CD4-positive, alpha-beta T cell treated with Interleukin-1 beta for 1 hour (primary cell): ENCODE measurements around the gene LCP1.
"Not testable (repeated sequence)": the region's sequence is repeated elsewhere in the genome, so short reads cannot be mapped to it uniquely, and the experiment has no call there.

Source experiments
- DNase-seq, 2 donors: peaks; one replicate each; pipeline ENCODE4 v3.0.0-alpha.2; 2020 to 2022

The LCP1 gene

DNA sequence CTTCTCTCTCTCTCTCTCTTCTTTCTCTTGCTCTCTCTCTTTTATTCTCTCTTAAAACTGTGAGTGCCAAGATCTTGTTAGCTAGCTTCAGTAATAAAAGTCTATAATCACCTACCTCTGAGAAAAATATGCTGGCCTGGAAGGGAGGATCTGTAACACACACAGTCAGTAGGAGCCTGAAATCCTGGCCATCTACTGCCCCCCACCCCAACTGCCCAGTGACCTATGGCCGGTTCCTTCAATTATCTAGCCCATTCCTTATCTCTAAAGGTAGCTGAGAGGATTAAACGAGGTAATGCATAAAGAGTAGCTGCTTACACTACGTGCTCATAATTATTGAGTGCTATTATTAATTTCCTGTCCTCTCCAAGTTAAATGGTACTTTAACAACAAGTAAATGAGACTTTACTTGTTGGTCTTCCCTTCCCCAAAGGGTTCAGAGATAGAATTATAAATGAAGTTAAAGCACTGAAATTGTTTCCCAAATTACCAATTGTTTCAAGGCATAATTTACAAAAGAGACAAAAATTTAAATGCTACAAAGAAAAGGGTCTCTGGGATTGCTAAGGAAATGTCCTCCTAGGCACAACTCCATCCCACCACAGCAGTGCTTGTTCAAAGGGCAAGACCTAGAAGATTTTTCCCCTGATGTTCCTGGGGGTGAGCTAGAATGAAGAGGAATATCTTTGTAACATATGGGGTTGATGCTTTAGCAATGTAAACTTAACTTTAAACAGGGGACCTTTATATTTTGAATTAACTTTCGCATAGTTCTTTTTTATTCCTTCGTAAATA is 1.8 kb downstream of the LCP1 start:
- DNase-seq = no peak

DNA sequence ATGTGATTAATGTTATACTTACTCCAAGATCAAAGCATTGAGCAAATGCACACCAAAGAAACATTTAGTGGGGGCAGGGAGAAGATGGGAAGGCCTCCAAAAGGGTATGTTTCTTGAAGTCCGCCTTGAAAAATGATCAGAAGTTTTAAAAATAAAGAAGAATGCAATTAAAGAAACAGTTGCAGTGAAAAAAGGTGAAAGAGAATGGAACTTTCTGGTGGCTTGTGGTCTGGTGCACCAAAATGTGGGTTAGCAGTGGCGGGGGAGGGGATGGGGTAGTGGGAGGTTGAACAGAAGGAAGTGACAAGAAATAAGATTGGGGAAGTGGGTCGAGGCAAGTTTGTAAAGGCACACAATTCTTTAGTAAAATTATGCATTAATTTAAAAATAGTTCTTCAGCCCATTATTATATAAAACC is 2.5 kb downstream of the LCP1 start:
- DNase-seq = peak; percentile 75

DNA sequence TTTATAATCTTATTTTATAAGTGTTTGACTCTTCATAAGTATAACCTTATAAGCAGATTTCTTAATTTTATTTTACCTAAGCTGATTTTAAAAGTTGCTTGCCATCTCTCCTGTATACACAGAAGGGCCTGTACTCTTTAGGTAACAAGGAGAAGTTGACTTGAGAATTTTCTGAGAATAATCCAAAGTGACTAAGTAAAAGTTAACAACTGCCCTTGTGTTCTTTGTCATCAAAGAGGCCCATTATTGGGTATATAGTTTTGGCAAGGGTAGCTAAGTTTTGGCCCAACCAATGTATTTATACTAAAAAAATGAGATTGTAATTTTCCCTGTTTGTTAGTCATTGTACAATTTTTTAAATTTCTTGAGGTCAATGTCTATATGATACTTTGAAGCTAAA is 3.2 kb downstream of the LCP1 start:
- no peak for DNase-seq

DNA sequence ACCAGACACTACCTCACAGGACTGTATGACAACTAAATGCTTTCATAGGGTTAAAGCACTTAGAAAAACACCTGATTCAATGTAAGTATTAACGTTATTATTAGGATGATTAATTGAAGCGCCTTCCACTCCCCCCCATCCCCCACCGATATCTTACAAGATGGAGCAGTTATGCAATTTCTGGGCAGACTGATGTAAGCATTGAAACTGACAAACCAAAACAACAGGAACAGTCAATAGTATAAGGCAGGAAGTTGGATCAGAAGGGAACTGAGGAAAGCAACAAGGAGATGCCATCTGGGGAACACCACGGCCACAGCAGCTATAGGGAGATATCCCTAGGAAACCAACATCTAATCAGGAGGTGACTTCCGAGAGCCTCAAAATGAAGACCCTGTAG is 3.8 kb downstream of the LCP1 start:
- no peak for DNase-seq

DNA sequence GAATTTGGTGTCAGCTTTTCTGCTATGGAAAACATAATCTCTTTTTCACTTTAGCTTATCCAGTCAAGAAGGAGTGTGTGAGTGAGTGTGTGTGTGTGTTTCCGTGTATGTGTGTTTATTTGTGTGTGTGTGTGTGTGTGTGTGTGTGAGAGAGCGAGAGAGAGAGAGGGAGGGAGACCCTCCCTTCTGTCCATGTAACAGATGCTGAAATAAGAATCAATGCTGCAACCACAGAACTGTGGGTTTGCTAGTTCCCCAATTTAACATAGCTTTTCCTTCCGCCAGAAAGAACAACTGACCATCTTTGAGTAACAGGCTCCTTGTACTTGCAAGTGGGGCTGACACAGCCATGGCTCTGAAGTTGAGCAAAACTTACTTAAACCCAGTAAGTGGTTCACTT is 5.2 kb downstream of the LCP1 start:
- DNase-seq = peak; percentile 48 to 53

DNA sequence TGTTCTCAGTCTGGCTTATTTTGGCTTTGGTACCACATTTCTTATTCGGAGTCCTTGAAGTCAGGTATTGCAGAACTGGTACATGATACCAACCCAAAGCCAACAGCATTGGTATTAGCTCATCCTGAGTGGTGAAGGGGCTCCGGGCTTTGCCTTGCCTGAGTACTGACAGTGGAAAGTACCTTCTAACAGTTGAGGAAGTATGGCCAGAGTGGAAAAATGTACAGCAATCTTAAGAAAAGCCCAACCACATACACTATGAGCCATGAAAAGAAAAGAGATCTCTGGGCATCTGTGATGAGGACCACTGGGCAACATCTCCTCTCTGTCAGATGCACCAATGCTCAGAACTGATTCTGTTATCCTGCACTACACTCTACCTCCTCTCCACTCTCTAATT is 8.3 kb downstream of the LCP1 start:
- peak; percentile 59 to 62 for DNase-seq

DNA sequence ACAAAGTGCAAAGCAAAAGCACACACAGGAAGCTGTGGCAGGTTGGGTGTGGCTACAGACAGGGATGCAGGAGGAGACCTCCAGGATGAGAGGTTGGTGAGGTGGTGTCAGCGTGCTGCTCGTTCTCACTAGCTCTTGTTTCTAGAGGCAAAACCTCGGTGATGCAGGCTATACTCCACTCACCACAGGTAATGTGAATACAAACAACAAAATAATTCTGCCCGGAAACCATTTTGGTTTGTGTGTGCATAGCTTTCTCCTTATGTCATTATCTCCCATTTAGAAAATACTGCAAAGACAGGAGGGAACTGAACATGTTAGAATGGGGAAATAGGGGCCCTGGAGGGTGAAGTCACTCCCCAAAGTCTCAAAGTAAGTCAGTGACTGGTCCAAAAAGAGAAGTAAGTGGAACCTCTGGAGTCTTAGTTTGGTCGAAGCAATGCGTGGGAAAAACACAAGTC is 9.4 kb downstream of the LCP1 start:
- peak; percentile 64 to 72 for DNase-seq

DNA sequence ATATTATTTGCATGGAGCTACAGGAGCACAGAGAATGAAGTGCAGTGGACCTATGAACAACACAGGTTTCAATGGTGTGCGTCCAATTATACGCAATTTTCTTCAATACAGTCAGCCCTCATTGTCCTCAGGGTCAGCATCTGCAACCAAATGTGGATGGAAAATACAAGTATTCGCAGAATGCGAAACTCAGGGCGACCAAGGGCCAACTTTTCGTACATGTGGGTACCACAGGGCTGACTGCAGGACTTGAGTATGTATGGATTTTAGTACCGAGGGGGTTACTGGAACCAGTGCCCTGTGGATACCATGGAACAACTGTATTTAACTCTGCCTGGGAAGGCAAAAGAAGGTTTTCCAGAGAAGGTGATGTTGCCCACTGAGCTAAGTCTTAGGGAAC is 10.2 kb downstream of the LCP1 start:
- no peak for DNase-seq

DNA sequence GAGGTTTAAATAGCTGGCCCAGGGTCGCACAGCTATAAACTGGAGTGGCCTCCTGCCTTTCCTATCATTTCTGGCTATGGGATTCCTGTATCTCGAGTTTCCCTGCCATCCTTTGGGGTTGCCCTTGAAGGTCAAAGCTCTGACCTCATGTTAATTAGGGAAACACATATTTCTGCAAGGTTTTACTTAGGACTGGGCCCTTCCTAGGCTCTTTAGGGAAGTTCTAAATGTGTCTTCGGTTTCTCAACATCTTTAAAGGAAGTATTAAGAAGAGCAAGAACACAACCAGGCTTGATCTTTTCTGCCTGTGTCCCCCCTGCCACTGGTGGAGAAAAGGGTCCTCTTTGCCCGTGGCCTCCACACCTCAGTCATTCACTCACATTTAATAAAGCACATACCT is 10.8 kb downstream of the LCP1 start:
- no peak for DNase-seq

DNA sequence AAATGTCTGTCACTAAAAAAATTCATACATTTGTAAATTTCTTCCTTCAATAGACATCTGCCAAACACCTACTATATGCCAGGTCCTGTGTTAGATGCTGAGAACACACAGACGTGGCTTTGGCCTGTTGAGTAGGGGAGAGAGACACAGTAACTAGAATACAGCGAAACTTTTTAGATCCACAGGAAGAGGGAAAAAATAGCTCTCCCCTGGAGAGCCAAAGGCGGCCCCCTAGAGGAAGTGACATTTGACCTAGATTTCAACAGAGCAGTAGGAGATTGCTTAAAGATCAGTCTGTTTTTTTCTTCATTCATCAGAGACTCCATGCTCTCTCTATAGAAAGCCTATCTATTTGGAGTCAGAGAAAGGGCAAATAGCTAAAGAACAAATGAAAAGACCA is 11.3 kb downstream of the LCP1 start:
- DNase-seq = peak in 1 of 2 donors; percentile 62

DNA sequence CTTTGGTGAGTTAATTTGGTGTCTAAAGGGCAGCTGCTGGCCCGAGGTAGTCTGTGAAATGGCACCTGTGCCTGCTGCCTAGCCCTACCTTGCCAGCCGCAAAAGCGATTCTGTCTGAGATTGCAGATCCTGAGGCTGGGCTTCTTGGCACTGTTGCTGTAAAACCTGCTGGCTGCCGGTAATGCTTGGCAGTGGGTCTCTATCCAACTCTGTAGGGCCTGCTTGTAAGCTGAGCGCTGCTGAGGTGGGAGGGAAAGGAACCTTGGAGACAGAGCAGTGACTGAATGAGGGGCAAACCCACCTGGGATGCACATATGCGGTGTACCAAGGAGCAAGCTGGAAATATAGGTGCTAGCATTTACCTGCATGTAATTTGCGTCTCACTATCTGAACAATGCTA is 11.7 kb downstream of the LCP1 start:
- DNase-seq = peak in 1 of 2 donors; percentile 46

DNA sequence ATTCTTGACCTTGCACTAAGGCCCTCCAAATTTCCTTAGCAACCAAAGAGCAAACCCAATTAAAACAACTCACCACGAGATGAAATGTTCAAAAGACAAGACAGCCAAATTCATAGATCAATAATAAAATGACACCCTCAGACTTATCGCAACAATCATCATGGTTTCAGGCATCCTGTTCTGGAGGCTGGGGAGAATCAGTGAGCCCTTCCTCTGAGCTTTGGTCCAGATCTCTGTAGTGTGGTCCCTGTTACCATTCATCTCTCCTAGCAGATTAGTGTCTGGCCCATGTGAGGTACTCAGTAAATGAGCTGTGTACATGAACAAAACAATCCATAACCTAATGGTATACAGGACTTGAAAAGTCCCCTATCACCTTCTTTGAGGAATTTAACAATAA is 12.2 kb downstream of the LCP1 start:
- DNase-seq = peak in 1 of 2 donors; percentile 41

DNA sequence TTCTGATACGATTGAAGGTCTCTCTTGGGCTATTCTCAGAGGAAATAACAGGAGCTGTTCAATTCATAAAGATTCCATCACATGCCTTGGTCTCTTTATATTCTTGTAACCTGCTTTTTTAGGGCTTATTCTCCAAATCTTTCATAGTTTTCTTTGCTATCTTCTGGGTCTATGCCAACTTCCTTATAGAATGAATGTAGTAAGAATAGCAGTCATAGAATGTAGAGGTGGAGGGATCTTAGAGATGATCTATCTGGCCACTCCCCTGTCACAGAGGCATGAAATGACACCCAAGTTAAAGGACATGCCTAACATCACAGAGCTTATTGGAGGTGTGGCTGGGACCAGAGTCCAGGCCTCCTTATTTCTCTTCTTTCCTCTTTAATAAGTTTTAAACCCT is 13.2 kb downstream of the LCP1 start:
- no peak for DNase-seq

DNA sequence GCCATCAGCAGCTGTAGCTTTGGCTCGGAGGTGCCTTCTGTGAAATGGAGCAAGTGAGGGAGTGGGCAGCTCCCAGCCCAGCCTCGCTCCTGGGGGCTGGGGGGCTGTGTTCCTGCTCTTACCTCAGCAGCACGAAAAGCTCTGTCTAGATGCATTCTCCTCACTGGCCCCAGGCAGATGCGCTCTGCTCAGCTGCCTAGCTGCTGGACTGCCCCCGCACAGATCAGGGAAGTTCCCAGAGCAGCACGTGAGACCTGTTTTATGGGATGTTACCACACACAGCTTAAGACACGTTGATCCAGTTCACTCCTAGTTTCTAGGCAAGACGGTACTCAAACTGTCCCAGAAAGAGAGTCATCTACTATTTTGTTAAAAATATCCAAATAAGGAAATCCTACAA is 13.6 kb downstream of the LCP1 start:
- DNase-seq = peak; percentile 64 to 73

DNA sequence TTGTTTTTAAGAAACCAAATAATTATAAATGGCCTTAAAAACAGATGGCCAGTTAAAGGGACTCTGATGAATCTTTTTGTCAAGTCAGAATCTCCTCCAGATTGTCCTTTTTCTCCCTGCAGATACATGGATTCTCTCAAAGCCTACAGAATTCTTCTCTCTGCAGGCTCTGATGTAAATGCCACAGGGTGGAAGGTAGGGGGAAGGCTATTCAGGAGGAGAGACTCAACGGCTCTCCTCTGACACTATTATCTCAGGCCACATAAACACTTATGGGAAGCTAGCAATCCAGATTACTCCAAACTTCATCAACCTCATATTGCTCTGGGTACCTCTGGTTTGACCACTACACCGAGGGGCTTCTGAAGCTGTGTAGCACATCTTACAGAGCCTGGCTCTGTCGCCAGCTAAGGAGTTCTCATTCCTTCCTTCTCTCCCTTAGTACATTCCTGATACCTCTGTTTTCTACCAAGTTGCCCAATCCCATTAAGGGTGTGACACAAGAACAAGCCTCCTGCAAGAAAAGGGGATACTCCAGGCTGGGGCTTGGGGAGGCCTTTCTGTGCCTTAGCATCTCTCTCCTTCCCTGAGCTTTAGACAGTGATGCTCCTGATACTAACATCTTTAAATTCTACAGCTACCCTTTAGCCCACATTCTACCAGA is 14.9 kb downstream of the LCP1 start:
- no peak for DNase-seq

DNA sequence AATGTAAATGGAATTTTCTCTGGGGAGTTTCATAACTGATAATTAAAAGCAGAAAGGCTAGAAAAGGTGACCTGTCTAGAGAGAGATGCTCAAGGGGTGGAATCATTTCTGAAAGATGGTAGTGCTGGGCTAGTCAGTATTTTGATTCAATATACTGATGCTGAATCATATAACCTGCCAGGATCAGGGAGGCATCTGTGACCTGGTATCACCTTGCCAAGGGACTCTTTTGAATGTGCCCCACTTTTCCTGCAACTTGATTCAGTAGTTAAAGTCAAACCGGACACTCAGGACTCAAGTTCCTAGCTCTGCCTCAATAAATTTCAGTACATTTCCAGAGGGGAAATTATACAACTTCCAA is 15.8 kb downstream of the LCP1 start:
- DNase-seq = no peak

DNA sequence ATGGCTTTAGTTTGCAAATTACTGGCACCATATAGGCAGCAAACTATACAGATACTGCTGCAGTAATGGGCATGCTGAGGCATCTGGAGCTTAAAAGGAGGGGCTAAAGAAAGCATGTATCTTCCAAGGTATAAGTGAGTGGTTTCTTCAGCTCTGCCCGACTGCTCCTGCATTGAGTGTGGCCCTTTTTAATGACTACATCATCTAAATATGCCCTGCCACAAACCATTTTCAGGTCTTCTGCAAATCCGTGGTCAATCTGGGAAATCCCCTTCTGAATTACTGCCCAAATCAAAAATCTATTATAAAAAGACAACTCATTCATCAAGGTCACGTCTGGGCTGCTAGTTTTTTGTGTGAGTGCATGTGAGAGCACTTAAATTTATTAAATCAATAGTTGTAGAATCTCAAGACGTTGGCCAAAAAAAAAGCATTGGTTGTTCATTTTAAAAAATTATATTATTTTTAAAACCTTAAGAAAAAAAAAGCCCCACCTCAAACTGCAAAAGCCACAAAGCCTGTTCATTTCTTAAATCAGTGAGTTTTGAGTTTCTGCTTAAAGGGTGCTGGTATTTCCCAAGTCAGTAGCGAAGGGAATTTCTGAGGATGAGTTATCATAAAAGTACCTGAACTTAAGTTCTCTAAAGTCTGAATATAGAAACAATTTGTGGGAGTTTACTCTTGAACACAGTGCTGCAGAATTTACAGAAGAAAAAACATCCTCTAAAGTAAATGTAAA is 16.3 kb downstream of the LCP1 start:
- peak in 1 of 2 donors; percentile 60 for DNase-seq

DNA sequence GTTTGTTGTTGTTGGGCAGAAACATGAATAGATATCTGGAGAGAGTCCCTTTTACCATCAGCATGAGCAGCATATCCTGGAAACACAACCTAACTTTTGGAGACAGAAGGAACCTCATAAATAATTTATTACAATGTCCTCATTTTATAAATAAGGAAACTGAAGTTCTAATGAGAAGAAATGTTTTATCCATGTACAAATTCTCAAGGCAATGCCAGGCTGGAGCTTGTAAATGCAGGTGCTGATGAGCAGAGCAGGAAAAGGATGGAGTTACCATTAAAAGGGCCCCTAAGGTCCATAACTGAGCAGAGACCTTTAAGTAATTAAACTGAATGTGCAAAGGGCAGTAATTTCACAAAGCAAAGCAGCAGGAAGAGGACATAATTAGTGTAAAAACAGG is 17.3 kb downstream of the LCP1 start:
- DNase-seq = no peak

DNA sequence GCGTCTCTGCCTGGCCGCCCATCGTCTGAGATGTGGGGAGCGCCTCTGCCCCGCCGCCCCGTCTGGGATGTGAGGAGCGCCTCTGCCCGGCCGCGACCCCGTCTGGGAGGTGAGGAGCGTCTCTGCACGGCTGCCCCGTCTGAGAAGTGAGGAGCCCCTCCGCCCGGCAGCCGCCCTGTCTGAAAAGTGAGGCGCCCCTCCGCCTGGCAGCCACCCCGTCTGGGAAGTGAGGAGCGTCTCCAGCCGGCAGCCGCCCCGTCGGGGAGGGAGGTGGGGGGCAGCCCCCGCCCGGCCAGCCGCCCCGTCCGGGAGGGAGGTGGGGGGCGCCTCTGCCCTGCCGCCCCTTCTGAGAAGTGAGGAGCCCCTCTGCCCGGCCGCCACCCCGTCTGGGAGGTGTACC is 19.2 kb downstream of the LCP1 start:
- not testable (repeated sequence) for DNase-seq

DNA sequence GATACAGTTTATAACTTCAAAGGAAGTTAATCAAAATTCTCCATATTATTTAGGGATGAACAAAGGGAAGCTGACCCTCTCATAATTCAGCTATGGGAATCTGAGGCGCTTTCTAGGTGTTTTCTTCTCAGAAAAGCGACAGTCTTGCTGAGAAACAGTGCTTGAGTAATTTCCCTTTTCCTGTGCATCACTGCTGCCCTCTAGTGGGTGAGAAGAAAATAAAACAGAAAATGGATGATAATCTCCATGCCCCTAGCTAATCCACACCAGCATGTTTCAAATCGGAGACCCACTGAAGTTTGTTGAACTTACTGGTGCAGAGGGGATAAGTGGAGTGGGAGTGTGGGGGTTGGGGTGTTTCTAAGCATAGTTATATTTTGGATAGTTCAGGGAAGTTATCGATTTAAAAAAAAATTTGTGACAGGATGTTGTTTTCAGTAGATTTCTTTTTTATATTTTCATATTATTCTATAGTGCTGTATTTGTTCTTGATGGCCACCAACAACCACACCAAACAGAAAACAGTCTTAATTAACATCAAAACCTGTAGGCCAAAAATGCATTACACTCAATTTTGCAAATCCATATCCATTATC is 21.4 kb downstream of the LCP1 start:
- DNase-seq = peak; percentile 52 to 82

DNA sequence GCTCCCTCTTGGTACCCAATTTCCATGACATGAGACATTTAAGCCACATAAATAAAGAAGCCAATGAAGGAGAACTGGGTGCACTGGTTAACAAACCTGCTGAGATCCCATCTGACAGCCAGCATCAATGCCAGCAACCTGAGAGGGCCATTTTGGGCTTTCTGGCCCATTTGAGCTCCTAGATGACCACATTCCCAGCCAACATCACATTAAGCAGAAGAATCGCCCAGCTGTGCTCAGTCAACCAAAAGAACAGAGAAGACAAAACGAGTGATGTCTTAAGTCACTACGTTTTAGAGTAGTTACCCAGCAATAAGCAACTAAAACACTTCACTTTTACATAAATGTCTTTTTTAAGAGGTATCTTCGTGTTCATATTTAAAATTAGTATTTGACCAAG is 21.9 kb downstream of the LCP1 start:
- no peak for DNase-seq

DNA sequence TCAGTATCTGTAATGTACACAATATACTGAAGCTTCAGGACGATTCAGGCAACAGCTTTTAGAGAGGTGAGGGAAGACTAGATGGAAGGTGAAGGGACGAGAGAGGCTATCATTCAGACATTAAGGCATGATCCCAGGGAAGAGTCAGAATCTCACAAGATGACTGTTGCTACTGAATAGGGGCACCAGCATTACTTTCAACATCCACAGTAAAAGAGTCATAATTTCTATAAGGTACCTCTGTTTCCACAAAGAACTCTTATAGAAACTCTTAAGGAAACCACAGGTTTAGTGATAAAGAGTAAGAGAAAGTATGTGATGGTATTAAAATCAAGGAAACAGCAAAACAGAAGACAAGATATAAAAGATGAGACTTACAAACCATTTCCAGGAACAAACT is 23.0 kb downstream of the LCP1 start:
- DNase-seq = no peak

DNA sequence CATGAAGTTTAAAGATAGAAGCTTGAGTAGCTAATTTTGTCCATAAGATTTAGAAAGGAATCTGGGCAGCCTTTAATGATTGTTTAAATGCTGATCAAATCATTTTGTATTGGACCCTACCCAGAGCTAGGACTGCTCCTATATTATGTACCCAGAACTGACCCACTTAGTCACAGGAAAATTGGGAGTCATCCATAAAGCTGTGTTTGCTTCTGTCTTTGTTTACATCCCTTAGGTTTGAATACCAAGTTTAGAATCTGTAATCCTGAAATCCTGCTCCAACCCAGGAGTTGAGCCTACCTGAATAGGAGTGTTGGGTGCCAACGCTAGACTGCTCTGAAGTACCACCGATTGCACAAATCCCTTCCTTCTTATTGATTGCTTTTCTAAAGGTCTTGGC is 23.8 kb downstream of the LCP1 start:
- no peak for DNase-seq
